HG03280 (cell line): ENCODE measurements around the gene TMED4.
A peak's percentile ranks its signal among the peaks of the same experiment; 100 is the strongest.

ENCODE experiments used
- ATAC-seq: cut with Tn5 transposase; IDR thresholded peaks from one replicate; pipeline ENCODE4 v1.9.1; 2021; ENCODE audit warnings: mild to moderate bottlenecking, moderate library complexity; ENCODE audit not compliant: unreplicated experiment

TMED4 gene

GRCh38 chr7:44581879-44582603, at the start of gene TMED4:
TMED4 (minus strand) TSS chr7:44582231; CDS start chr7:44582206, 25 bp downstream.
- ATAC-seq = peak; percentile 85

- no peak for ATAC-seq
Measured at GRCh38 chr7:44631458-44632115, 49.6 kb upstream of the TMED4 start.

GRCh38 chr7:44630792-44631457, 48.9 kb upstream of the TMED4 start:
- no peak for ATAC-seq

- no peak for ATAC-seq
Measured at GRCh38 chr7:44629829-44630522, 47.9 kb upstream of the TMED4 start.

- ATAC-seq = no peak
Measured at GRCh38 chr7:44626620-44627019, 44.6 kb upstream of the TMED4 start.

GRCh38 chr7:44625526-44626471, 43.8 kb upstream of the TMED4 start:
- ATAC-seq = no peak

GRCh38 chr7:44624318-44624717, 42.3 kb upstream of the TMED4 start:
- ATAC-seq = no peak

GRCh38 chr7:44622342-44623151, 40.5 kb upstream of the TMED4 start:
- peak; percentile 65 for ATAC-seq

- ATAC-seq = no peak
Measured at GRCh38 chr7:44621750-44622103, 39.7 kb upstream of the TMED4 start.

GRCh38 chr7:44621034-44621749, 39.2 kb upstream of the TMED4 start:
- ATAC-seq = no peak

GRCh38 chr7:44618753-44619152, 36.7 kb upstream of the TMED4 start:
- ATAC-seq = no peak

- ATAC-seq = no peak
Measured at GRCh38 chr7:44618045-44618444, 36.0 kb upstream of the TMED4 start.

GRCh38 chr7:44617225-44617890, 35.3 kb upstream of the TMED4 start:
- ATAC-seq = peak; percentile 54

- ATAC-seq = no peak
Measured at GRCh38 chr7:44616545-44616944, 34.5 kb upstream of the TMED4 start.

- ATAC-seq = no peak
Measured at GRCh38 chr7:44615793-44616192, 33.8 kb upstream of the TMED4 start.

- no peak for ATAC-seq
Measured at GRCh38 chr7:44615149-44615611, 33.1 kb upstream of the TMED4 start.

- no peak for ATAC-seq
Measured at GRCh38 chr7:44609829-44610228, 27.8 kb upstream of the TMED4 start.
